GM19328 (cell line): ENCODE measurements around the gene RNU11.
"Not testable (repeated sequence)": the region's sequence is repeated elsewhere in the genome, so short reads cannot be mapped to it uniquely, and the experiment has no call there.

ENCODE experiments used
- ATAC-seq: cut with Tn5 transposase; IDR thresholded peaks from one replicate; pipeline ENCODE4 v1.9.1; 2021; ENCODE audit warnings: mild to moderate bottlenecking, moderate library complexity; ENCODE audit not compliant: unreplicated experiment

Gene RNU11

DNA sequence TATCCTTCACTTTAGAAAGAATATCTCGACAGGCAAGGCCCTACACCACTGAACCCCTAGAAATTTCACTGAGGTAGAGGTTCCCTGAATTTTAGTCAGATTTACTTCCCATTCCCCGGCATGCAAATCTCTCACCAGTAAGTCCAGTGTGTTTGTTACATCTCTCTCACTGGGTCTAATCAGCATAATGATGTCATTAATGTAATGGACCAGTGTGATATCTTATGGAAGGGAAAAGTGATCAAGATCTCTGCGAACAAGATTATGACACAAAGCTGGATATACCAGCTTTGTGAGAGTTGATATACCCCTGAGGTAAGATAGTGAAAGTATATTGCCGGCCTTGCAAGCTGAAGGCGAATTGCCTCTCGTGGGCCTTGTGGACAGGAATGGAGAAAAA lies 7.9 kb downstream of the RNU11 start:
- no peak for ATAC-seq

DNA sequence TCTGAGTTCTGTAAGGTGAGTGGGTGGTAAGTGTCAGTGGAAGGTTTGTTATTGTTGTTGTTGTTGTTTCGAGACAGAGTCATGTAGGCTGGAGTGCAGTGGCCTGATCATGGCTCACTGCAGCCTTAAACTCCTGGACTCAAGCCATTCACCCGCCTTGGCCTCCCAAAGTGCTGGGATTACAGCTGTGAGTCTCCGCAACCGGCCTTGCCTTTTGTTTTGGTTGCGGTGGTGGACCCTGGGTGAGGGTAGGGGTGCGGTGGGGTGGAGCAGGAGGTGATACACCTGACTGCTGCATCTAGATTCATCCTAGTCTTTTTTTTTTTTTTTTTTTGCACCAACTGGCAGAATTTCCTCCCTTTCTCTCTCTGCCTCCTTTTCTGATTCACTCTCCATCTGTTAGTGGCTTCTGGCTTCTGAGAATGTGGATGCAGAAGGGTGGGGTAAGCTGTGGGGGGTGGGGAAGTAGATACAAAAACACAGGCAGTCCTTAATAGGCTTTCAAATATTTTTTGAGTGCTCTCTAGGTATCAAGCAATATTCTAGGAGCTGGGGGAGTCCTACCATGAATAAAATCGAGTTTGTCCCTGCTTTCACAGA lies 15.6 kb downstream of the RNU11 start:
- no peak for ATAC-seq

DNA sequence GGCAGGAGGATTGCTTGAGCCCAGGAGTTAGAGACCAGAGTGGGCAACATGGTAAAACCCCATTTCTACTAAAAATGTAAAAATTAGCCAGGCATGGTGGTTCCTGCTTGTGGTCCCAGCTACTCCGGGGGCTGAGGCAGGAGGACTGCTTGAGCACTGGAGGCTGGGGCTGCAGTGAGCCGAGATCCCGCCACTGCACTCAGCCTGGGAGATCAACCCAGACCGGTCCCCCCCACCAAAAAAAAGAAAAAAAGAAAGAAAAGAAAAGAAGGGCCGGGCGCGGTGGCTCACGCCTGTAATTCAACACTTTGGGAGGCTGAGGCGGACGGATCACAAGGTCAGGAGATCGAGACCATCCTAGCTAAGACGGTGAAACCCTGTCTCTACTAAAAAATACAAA lies 18.4 kb downstream of the RNU11 start:
- ATAC-seq: no peak

GRCh38 chr1:28668191-28668955 lies 20.0 kb downstream of the RNU11 start, which contains the start of gene GMEB1:
TSS of gene GMEB1 (plus strand) at chr1:28668784. CDS start at chr1:28683613, 14,829 bp downstream.
- peak; percentile 58 for ATAC-seq

DNA sequence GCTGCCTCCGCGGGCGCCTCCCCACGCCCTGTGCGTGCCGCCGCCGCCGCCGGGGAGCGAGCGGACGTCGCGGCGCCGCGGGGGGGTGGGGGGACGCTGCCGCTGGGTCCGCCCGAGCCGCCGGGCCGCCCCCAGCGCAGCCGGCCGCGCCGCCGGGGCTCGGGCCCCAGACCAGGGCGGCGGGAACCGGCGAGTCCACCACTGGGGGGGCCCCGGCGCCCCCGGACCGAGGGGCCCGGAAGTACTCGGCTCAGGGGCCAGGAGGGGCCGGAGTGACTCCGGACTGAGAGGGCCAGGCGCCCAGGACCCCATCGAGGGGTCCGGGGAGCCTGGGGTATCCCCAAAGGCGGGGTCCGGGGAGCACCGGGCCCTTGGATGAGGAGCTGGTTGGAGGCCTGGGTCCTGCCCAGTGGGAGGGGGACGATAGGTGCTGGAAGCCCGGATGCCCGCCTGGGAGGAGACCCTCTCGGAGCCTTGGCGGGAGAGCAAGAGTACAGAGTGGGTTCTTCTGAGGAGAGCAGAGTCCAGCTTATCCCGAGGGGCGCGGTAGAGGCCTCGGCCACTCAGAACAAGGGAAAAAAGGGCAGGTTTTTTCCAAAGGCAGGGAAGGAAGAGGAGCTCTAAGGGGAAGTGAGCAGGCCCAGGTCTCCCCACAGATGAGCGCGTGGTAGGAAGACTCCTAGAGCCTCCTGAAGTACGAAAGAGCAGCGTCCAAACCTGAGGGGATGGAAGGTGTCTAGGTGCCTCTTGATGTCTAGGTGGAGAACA lies 20.7 kb downstream of the RNU11 start:
- ATAC-seq: peak; percentile 58

- ATAC-seq: no peak
Measured at GRCh38 chr1:28671254-28671780, 22.9 kb downstream of the RNU11 start.

DNA sequence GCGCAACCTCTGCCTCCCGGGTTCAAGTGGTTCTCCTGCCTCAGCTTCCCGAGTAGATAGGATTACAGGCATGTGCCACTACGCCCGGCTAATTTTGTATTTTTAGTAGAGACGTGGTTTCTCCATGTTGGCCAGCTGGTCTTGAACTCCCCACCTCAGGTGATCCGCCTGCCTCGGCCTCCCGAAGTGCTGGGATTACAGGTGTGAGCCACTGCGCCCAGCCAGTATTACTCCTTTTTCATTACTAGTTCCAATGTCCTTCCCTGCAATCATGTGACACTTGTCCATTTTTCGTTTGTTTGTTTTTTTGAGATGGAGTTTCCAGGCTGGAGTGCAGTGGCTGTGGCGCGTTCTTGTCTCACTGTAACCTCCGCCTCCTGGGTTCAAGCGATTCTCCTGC lies 24.6 kb downstream of the RNU11 start:
- not testable (repeated sequence) for ATAC-seq

DNA sequence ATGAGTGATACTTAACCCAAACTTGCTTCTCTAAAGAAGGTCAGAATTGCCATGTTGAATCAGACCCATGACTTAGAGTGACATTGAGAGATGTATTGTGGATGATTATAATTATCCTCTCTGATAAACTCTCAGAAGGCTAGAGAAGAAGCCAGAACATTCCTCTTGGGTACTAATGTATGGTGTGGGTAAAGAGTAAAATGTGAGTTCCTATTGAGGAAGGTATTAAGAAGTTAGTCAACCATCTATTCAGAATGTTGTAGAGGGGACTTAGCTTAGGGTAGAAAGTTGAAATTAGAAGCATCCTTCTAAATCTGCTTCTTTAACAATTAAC lies 27.5 kb downstream of the RNU11 start:
- ATAC-seq: no peak

- no peak for ATAC-seq
Measured at GRCh38 chr1:28680151-28680550, 31.8 kb downstream of the RNU11 start.

- ATAC-seq: no peak
Measured at GRCh38 chr1:28682840-28683239, 34.4 kb downstream of the RNU11 start.

DNA sequence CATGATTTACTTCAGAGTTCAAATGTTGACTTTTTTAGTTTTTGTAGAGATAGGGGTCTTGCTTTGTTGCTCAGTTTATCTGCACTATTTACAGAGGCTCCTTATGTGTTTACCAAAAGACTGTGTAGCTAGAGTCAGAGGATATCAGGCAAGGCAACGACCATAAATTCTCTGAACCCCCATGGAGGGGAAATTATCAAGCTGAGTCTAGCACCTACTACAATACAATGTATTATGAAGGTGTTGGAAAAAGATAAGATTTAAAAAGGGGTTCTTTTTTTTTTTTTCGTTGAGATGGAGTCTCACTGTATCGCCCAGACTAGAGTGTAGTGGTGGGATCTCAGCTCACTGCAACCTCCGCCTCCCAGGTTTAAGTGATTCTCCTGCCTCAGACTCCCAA lies 36.5 kb downstream of the RNU11 start:
- no peak for ATAC-seq

DNA sequence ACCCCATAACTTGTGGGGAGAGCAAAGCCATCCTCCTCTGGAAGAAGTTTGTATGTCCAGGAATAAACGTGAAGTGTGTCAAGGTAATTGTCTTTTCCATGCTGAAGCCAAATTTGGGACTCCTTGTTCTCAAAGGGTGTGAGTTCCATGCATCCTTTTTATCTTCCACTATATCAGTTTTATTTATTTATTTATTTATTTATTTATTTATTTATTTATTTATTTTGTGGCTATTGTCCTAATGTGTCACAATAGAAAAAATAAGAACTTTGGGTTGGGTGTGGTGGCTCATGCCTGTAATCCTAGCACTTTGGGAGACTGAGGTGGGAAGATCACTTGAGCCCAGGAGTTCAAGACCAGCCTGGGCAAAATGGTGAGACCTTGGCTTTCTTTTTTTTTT lies 43.2 kb downstream of the RNU11 start:
- ATAC-seq: not testable (repeated sequence)
